ENCODE data around the gene GPRIN1. TPM values are rescaled to one million over a fixed set of nuclear protein-coding genes. Genes with fewer than 3 reads are reported as not detected.

The GPRIN1 gene
- total RNA-seq, 6 donors from 2014 or later = under 0.01 to 4.0 (median 1.3) TPM

DNA sequence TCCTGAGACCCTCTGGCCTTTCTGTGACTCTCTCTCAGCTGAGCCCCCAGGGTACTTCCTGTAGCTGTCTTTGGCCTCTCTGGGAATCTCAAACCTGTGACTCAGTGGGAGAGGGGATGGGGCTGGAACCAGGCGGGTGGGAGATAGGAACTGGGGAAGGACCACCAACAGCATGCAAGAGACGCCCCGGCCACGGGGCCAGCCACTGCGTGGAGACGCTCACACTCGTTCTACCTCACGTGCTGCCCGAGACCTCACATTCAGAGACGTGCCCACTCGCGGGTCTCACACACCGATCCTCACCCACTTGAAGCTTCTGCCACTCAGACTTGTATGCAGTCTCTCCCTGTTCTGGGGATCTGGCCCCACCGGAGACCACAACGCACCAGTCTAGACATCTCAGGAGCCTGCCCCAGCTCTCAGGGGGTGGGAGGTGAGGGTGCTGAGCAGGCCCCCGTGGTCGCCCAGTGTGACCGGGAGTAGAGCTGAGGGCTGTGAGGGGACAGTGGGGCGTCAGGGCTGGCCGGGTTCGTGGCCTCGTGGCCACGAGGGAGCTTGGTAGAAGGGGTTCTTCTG is 13.8 kb downstream of the GPRIN1 start:
- peaks cover 4 to 13% (median 9%) of the 10 kb centered on the region in 4 donors for H3K4me1 ChIP-seq
- TF ChIP-seq EP300 (IDR thresholded peaks at IDR 0.05) (no peak), CTCF (IDR thresholded peaks at IDR 0.05) (no peak), POLR2AphosphoS5 (IDR thresholded peaks at IDR 0.05) (no peak), POLR2A (IDR thresholded peaks at IDR 0.05) (no peak)
- ATAC-seq (ENCODE audit: low FRiP score in 2 of 2) = no peak
- H3K4me3 ChIP-seq = peak overlapping the region in 2 of 4 donors; percentile 41 to 43
- WGBS, 2 donors = 79 to 81% methylated on average over 19 to 23 of the region's 23 CpGs
- peaks cover 0 to 5% (median 0%) of the 10 kb centered on the region in 4 donors for H3K27me3 ChIP-seq
- H3K9me3 ChIP-seq = no peaks in the 10 kb centered on the region
- no peaks in the 10 kb centered on the region for H3K36me3 ChIP-seq
- no peak for DNase-seq
- no peak overlapping the region for H3K27ac ChIP-seq

GRCh38 chr5:176595386-176595943 is 14.5 kb downstream of the GPRIN1 start:
- no peak for ATAC-seq (ENCODE audit: low FRiP score in 2 of 2)
- H3K9me3 ChIP-seq = no peaks in the 10 kb centered on the region
- H3K27me3 ChIP-seq = peaks cover 0 to 5% (median 0%) of the 10 kb centered on the region in 4 donors
- DNase-seq = no peak
- H3K27ac ChIP-seq = no peak overlapping the region
- no peak for TF ChIP-seq EP300 (IDR thresholded peaks at IDR 0.05)
- no peak for TF ChIP-seq CTCF (IDR thresholded peaks at IDR 0.05)
- no peak for TF ChIP-seq POLR2A (IDR thresholded peaks at IDR 0.05)
- H3K36me3 ChIP-seq = no peaks in the 10 kb centered on the region
- H3K4me1 ChIP-seq = peaks cover 4 to 13% (median 9%) of the 10 kb centered on the region in 4 donors
- 86 to 91% methylated on average over 11 of the region's 11 CpGs for WGBS, 2 donors
- no peak overlapping the region for H3K4me3 ChIP-seq

DNA sequence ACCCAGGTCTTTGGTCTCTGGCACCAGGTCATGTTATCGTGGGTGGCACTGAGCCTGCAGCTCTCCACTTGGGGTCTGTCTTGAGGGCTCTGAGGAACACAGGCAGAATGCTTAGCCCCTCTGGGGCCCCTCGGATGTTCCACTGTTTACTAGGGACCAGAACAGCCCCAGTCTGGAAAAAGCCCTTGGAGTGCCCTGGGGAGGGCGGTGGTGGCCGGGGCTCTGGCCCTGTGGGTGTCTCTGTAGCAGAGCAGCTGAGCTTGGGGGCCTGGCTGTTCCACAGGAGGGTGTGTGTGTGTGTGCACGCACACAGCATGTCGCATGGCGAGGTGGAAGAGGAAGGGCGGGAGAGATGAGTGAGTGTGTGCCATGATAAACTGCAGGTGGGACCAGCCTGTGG is 15.4 kb downstream of the GPRIN1 start:
- no peaks in the 10 kb centered on the region for H3K9me3 ChIP-seq
- no peak for TF ChIP-seq EP300 (IDR thresholded peaks at IDR 0.05)
- TF ChIP-seq POLR2A (IDR thresholded peaks at IDR 0.05) = no peak
- TF ChIP-seq CTCF (IDR thresholded peaks at IDR 0.05) = no peak
- no peak for TF ChIP-seq POLR2AphosphoS5 (IDR thresholded peaks at IDR 0.05)
- no peak for DNase-seq
- no peaks in the 10 kb centered on the region for H3K36me3 ChIP-seq
- 81 to 88% methylated on average over 5 to 8 of the region's 8 CpGs for WGBS, 2 donors
- H3K27ac ChIP-seq = no peak overlapping the region
- no peak overlapping the region for H3K4me3 ChIP-seq
- peaks cover 4 to 13% (median 9%) of the 10 kb centered on the region in 4 donors for H3K4me1 ChIP-seq
- ATAC-seq (ENCODE audit: low FRiP score in 2 of 2) = no peak
- peaks cover 0 to 5% (median 0%) of the 10 kb centered on the region in 4 donors for H3K27me3 ChIP-seq

DNA sequence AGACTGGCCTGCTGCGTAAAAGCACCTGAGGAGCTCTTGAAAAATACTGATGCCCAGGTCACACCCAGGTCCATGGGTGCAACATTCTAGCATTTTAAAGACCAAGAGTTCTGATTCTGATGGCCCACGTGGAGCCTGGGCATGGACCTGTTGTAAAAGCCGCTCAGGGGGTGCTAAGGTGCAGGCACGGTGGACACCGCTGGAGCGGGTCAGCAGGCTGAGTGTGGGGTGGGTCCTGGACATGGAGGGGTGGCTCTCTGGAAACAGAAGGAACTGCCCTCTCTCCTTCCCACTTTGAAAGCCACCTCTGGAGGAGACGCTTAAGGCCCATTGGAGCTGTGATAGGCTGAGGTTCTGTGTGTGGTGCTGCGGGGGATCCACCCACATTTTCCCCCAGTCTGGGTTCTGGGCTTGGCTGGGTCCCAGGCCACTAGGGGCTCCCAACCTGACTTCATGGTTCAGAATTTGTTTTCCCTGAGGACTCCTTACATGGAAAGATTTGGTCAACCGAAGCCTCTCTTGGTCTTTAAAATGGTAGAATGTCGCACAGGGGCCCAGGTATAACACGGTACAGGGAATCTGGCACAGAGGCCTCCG is 16.6 kb downstream of the GPRIN1 start:
- H3K27me3 ChIP-seq = peaks cover 0 to 5% (median 0%) of the 10 kb centered on the region in 4 donors

More for the DNA sequence above, 16.6 kb downstream of the GPRIN1 start:
- H3K9me3 ChIP-seq = no peaks in the 10 kb centered on the region
- TF ChIP-seq POLR2A (IDR thresholded peaks at IDR 0.05) = no peak
- TF ChIP-seq EP300 (IDR thresholded peaks at IDR 0.05) = no peak
- no peak for TF ChIP-seq POLR2AphosphoS5 (IDR thresholded peaks at IDR 0.05)
- TF ChIP-seq CTCF (IDR thresholded peaks at IDR 0.05) = no peak
- ATAC-seq (ENCODE audit: low FRiP score in 2 of 2) (no peak), DNase-seq (no peak)
- no peak overlapping the region for H3K4me3 ChIP-seq
- no peaks in the 10 kb centered on the region for H3K36me3 ChIP-seq
- WGBS, 2 donors = 93 to 97% methylated on average over 7 to 12 of the region's 12 CpGs
- H3K4me1 ChIP-seq = peaks cover 4 to 13% (median 9%) of the 10 kb centered on the region in 4 donors
- H3K27ac ChIP-seq = no peak overlapping the region
